ENCODE measurements around the gene MAPKAPK5.
"Not testable (repeated sequence)": the region's sequence is repeated elsewhere in the genome, so short reads cannot be mapped to it uniquely, and the experiment has no call there.

The MAPKAPK5 gene

DNA sequence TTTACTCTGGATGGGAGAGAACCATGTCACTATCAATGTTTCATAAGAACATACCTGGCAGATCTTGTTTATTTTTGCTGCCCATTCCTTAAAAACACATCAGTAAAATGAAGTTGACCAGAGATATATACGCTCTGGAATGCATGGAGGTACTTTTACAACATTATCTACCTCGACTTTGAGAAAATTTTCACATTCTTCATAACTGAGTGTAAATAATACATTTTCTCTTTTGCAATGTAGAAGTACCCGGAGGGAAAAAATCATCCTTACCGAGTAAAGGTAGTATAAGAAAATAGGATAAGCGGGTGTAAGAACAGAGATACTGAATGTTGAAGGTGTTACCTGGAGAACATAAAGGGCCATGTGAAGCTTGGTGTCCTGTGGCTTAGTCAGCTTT lies 90.2 kb downstream of the MAPKAPK5 start:
- no peak overlapping the region for H3K9ac ChIP-seq (ENCODE audit: low read depth, low read length)
- no peaks in the 10 kb centered on the region for H3K27me3 ChIP-seq (ENCODE audit: control insufficient read depth, insufficient read depth, low read length)
- no peak overlapping the region for H3K4me3 ChIP-seq (ENCODE audit: low read depth, low read length)
- H3K9me3 ChIP-seq (ENCODE audit: control insufficient read depth, insufficient read depth, low read length): no peaks in the 10 kb centered on the region
- no peaks in the 10 kb centered on the region for H3K36me3 ChIP-seq (ENCODE audit: control insufficient read depth, insufficient read depth, low read length)
- H3K27ac ChIP-seq (ENCODE audit: low read depth, low read length): no peak overlapping the region
- H3K4me1 ChIP-seq (ENCODE audit: control insufficient read depth, insufficient read depth, low read length): peaks cover 7% of the 10 kb centered on the region; the same call in 1 of the 2 replicates

DNA sequence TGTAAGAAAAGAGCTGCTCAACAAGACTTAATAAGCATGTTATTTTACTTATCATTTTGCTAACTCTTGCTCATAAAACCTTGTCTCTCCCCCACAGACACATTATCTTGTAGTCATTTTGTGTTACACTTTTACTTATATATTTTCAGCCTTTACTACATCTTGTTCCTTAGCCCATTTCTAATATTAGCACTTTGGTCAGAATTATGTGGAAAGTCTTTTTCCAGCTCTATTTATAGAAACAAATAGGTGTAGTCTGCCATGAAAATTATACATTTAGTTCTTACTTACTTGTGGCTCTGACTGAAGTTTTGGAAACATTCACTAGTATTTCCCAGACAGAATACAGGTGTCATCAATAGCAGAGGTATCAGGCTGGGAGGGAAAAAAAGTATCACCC lies 94.8 kb downstream of the MAPKAPK5 start:
- Histone ChIP-seq H3K9me3 (ENCODE audit: control insufficient read depth, insufficient read depth, low read length) (no peaks in the 10 kb centered on the region), H3K36me3 (ENCODE audit: control insufficient read depth, insufficient read depth, low read length) (no peaks in the 10 kb centered on the region), H3K4me1 (ENCODE audit: control insufficient read depth, insufficient read depth, low read length) (peaks cover 7% of the 10 kb centered on the region; the same call in 1 of the 2 replicates), H3K27me3 (ENCODE audit: control insufficient read depth, insufficient read depth, low read length) (no peaks in the 10 kb centered on the region), H3K9ac (ENCODE audit: low read depth, low read length) (no peak overlapping the region), H3K27ac (ENCODE audit: low read depth, low read length) (no peak overlapping the region), H3K4me3 (ENCODE audit: low read depth, low read length) (no peak overlapping the region)

DNA sequence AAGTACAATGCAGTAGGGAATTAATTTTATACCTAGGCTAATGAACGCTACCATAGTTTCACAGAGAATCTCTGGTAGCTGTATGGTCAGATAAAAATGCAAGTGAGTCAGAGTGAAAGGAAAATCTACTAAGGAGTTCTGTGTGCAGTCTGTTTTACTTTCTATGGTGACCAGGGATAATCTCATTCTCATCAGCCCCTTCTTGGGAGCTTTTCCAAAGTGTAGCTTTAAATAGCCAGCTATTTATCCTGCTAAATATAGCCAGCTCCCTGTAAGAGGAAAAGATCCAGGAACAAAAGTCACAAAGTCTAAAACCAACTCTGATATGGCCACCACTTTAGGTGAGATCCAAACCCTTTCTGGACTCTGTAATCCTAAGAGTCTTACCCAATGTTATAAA lies 95.4 kb downstream of the MAPKAPK5 start:
- Histone ChIP-seq H3K9ac (ENCODE audit: low read depth, low read length) (no peak overlapping the region), H3K36me3 (ENCODE audit: control insufficient read depth, insufficient read depth, low read length) (no peaks in the 10 kb centered on the region), H3K27me3 (ENCODE audit: control insufficient read depth, insufficient read depth, low read length) (no peaks in the 10 kb centered on the region), H3K4me3 (ENCODE audit: low read depth, low read length) (no peak overlapping the region), H3K9me3 (ENCODE audit: control insufficient read depth, insufficient read depth, low read length) (no peaks in the 10 kb centered on the region), H3K4me1 (ENCODE audit: control insufficient read depth, insufficient read depth, low read length) (peaks cover 7% of the 10 kb centered on the region; the same call in 1 of the 2 replicates), H3K27ac (ENCODE audit: low read depth, low read length) (no peak overlapping the region)

DNA sequence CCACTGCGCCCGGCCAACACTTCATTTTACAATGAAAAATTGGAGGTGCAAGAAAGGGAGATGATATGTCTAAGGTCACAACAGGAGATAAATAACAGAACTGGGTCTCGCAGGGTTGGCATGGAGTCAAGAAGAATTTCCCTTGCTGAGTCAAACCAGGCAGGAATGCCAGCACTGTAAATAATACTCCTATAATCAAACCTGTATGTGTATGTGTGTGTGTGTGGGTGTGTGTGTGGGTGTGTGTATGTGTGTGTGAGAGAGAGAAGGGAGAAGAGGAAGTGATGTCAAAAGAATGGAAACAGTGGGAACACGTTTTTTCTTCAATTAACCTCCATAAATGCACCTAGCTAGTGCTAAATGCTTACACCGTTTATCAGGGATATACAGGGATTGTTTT lies 100.5 kb downstream of the MAPKAPK5 start:
- no peak overlapping the region for H3K4me3 ChIP-seq (ENCODE audit: low read depth, low read length)
- H3K9ac ChIP-seq (ENCODE audit: low read depth, low read length): no peak overlapping the region
- H3K4me1 ChIP-seq (ENCODE audit: control insufficient read depth, insufficient read depth, low read length): no peaks in the 10 kb centered on the region
- no peaks in the 10 kb centered on the region for H3K36me3 ChIP-seq (ENCODE audit: control insufficient read depth, insufficient read depth, low read length)
- H3K9me3 ChIP-seq (ENCODE audit: control insufficient read depth, insufficient read depth, low read length): no peaks in the 10 kb centered on the region
- H3K27ac ChIP-seq (ENCODE audit: low read depth, low read length): no peak overlapping the region
- no peaks in the 10 kb centered on the region for H3K27me3 ChIP-seq (ENCODE audit: control insufficient read depth, insufficient read depth, low read length)

DNA sequence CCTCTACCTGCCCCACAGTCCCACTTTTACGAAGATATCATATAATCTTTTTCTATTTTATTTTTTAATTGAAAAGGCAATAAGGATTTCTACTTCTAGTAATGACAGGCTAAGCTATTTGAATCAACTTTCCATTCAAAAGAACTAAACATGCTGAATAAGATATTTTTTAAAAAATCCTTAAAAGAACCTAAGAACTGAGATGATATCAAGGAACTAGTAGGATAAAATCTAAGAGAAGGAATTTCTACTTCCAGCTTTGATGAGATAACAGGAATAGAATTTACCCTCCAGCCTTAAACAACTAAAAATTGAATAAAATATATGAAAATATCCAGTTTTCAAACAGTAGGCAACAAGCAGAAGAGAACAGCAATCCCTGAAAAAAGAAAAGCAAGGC lies 101.9 kb downstream of the MAPKAPK5 start:
- Histone ChIP-seq H3K9ac (ENCODE audit: low read depth, low read length) (no peak overlapping the region), H3K4me1 (ENCODE audit: control insufficient read depth, insufficient read depth, low read length) (peaks cover 7% of the 10 kb centered on the region), H3K36me3 (ENCODE audit: control insufficient read depth, insufficient read depth, low read length) (no peaks in the 10 kb centered on the region), H3K4me3 (ENCODE audit: low read depth, low read length) (no peak overlapping the region), H3K27ac (ENCODE audit: low read depth, low read length) (no peak overlapping the region), H3K9me3 (ENCODE audit: control insufficient read depth, insufficient read depth, low read length) (no peaks in the 10 kb centered on the region), H3K27me3 (ENCODE audit: control insufficient read depth, insufficient read depth, low read length) (no peaks in the 10 kb centered on the region)

DNA sequence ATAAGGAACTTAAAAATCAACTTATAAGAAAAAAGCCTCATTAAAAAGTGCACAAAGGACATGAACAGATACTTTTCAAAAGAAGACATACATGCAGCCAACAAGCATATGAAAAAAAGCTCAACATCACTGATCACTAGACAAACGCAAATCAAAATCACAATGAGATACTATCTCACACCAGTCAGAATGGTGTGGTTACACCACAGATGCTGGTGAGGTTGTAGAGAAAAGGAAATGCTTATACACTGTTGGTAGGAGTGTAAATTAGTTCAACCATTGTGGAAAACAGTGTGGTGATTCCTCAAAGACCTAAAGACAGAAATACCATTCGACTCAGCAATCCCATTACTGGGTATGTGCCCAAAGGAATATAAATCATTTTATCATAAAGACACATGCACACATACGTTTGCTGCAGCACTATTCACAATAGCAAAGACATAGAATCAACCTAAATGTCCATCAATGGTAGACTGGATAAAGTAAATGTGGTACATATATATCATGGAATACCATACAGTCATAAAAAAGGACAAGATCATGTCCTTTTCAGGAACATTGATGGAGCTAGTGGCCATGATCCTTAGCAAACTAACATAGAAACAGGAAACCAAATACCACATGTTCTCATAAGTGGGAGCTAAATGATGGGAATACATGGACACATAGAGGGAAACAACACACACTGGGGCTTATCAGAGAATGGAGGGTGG lies 109.1 kb downstream of the MAPKAPK5 start:
- H3K27me3 ChIP-seq (ENCODE audit: control insufficient read depth, insufficient read depth, low read length); H3K9ac ChIP-seq (ENCODE audit: low read depth, low read length); H3K36me3 ChIP-seq (ENCODE audit: control insufficient read depth, insufficient read depth, low read length); H3K4me3 ChIP-seq (ENCODE audit: low read depth, low read length); H3K4me1 ChIP-seq (ENCODE audit: control insufficient read depth, insufficient read depth, low read length); H3K27ac ChIP-seq (ENCODE audit: low read depth, low read length): not testable (repeated sequence)
- H3K9me3 ChIP-seq (ENCODE audit: control insufficient read depth, insufficient read depth, low read length): peaks cover 18% of the 10 kb centered on the region
